Tibial nerve (tissue), 4 donors: Measurements from ENCODE around the gene EPSTI1.

Source experiments
- EP300 ChIP-seq, 2 donors: sonication (generic); formaldehyde crosslinking; IDR thresholded peaks; one replicate each; pipeline ENCODE4 v1.6.1; 2017; ENCODE audit warnings: antibody characterized with exemption in 2 of 2, mild to moderate bottlenecking in 1 of 2
- POLR2A ChIP-seq, 2 donors: fragments of 450-650 bp; IDR thresholded peaks; one replicate each; pipeline ENCODE4 v1.6.1; 2017; ENCODE audit warnings: antibody characterized with exemption in 2 of 2, mild to moderate bottlenecking in 2 of 2, moderate library complexity in 2 of 2
- TF ChIP-seq, protein P1 (sequence below), 5 experiments: fragments of 200-600 bp in 3 of 5; fragments of 450-650 bp in 2 of 5; sonication (generic) in 3 of 5; IDR thresholded peaks; one replicate each; pipeline ENCODE4 v1.5.1; 2016 to 2019; ENCODE audit warnings: antibody characterized with exemption in 5 of 5, mild to moderate bottlenecking in 3 of 5, moderate library complexity in 2 of 5

DNA sequence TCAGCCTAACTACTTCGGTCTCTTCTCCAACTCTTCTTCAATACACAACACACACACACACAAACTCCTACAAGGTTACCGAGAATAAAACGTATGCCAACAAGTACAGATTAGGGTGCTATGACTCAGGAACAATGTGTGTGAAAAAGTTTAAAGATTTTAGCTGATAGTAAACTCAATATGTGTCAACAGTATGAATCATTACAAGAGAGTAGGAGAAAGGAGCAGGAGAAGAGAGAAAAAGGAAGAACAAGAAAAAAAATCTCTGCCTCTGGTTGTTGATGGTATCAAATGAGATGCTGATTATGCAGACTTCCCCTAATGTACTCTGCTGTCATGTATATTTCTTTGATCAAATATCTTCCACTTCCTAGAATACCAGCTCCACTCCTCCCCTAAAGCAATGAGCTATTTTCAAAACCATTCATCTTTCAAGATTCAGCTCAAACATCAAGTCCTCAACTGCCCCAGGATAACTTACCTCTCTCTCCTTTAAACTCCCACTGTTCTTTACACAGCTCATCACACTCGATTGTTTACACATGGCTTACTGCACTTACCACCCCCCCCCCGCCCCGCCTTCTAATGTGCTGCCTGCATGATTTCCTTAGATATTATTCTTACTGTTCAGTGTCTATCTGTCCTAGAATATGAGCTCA lies 115.0 kb downstream of the EPSTI1 start:
- TF ChIP-seq, protein P1, sequence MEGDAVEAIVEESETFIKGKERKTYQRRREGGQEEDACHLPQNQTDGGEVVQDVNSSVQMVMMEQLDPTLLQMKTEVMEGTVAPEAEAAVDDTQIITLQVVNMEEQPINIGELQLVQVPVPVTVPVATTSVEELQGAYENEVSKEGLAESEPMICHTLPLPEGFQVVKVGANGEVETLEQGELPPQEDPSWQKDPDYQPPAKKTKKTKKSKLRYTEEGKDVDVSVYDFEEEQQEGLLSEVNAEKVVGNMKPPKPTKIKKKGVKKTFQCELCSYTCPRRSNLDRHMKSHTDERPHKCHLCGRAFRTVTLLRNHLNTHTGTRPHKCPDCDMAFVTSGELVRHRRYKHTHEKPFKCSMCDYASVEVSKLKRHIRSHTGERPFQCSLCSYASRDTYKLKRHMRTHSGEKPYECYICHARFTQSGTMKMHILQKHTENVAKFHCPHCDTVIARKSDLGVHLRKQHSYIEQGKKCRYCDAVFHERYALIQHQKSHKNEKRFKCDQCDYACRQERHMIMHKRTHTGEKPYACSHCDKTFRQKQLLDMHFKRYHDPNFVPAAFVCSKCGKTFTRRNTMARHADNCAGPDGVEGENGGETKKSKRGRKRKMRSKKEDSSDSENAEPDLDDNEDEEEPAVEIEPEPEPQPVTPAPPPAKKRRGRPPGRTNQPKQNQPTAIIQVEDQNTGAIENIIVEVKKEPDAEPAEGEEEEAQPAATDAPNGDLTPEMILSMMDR (IDR thresholded peaks at IDR 0.05) = no peak
- no peak for TF ChIP-seq POLR2A (IDR thresholded peaks at IDR 0.05)
- TF ChIP-seq EP300 (IDR thresholded peaks at IDR 0.05) = no peak
